C4-2B (cell line): ENCODE measurements around the gene TCL1B.
A peak's percentile ranks its signal among the peaks of the same experiment; 100 is the strongest.
"Not testable (repeated sequence)": the region's sequence is repeated elsewhere in the genome, so short reads cannot be mapped to it uniquely, and the experiment has no call there.

Experiments used
- H3K27ac ChIP-seq: fragments of 450-650 bp; 2 replicates; pipeline ENCODE4 v1.5.1; 2017
- CTCF ChIP-seq: fragments of 450-650 bp; conservative IDR thresholded peaks from 2 replicates; pipeline ENCODE4 v1.5.1; 2017; ENCODE audit warnings: mild to moderate bottlenecking
- ZFX ChIP-seq: fragments of 450-650 bp; IDR thresholded peaks from 2 replicates; pipeline ENCODE4 v1.6.1; 2017

TCL1B gene

GRCh38 chr14:95660651-95661515, 25.3 kb upstream of the TCL1B start:
- no peak overlapping the region for H3K27ac ChIP-seq
- no peak for TF ChIP-seq CTCF
- TF ChIP-seq ZFX = no peak

- H3K27ac ChIP-seq = no peak overlapping the region
- no peak for TF ChIP-seq ZFX
- no peak for TF ChIP-seq CTCF
These were observed 23.6 kb upstream of the TCL1B start for GRCh38 chr14:95662376-95663186.

GRCh38 chr14:95663226-95663797, 22.9 kb upstream of the TCL1B start:
- no peak overlapping the region for H3K27ac ChIP-seq

GRCh38 chr14:95664066-95664465, 22.2 kb upstream of the TCL1B start:
- TF ChIP-seq ZFX = no peak
- no peak for TF ChIP-seq CTCF
- no peak overlapping the region for H3K27ac ChIP-seq

More at GRCh38 chr14:95663226-95663797, 22.9 kb upstream of the TCL1B start:
- TF ChIP-seq ZFX (no peak), CTCF (no peak)

- no peak overlapping the region for H3K27ac ChIP-seq
- TF ChIP-seq ZFX (no peak), CTCF (no peak)
These were observed 21.7 kb upstream of the TCL1B start for GRCh38 chr14:95664546-95664945.

GRCh38 chr14:95665530-95665929, 20.7 kb upstream of the TCL1B start:
- H3K27ac ChIP-seq = not testable (repeated sequence)

GRCh38 chr14:95666450-95666849, 19.8 kb upstream of the TCL1B start:
- H3K27ac ChIP-seq = peak overlapping the region; percentile 4; the same call in 1 of the 2 replicates
- TF ChIP-seq ZFX (no peak), CTCF (no peak)
